Neural cell (in vitro differentiated cells): ENCODE data around the gene EVPL. TPM values are rescaled to one million over a fixed set of nuclear protein-coding genes. Genes with fewer than 3 reads are reported as not detected.
"Not testable (repeated sequence)": the region's sequence is repeated elsewhere in the genome, so short reads cannot be mapped to it uniquely, and the experiment has no call there.

ENCODE experiments used
- H2AFZ ChIP-seq: fragments of 200-600, 300-800 bp; sonication (generic), shearing (Covaris generic); 2 replicates; pipeline ENCODE4 v1.6.0; 2014; ENCODE audit warnings: low read depth, mild to moderate bottlenecking, antibody characterized with exemption, low read length, moderate library complexity
- H3F3A ChIP-seq: fragments of 200-600 bp; shearing (Covaris generic); 2 replicates; pipeline ENCODE4 v1.6.1; 2016; ENCODE audit warnings: mild to moderate bottlenecking, moderate library complexity, mixed read lengths, antibody characterized with exemption, low read length; ENCODE audit not compliant: insufficient read depth, poor library complexity, severe bottlenecking
- H3K27ac ChIP-seq: fragments of 200-600, 300-800 bp; sonication (generic), shearing (Covaris generic); 2 replicates; pipeline ENCODE4 v1.5.1; 2014; ENCODE audit warnings: mild to moderate bottlenecking, low read length, moderate library complexity
- H3K27me3 ChIP-seq: fragments of 300-800, 200-600 bp; sonication (generic), shearing (Covaris generic); 2 replicates; pipeline ENCODE4 v1.6.0; 2014; ENCODE audit warnings: mild to moderate bottlenecking, low read depth, low read length, moderate library complexity; ENCODE audit not compliant: insufficient read depth
- H3K36me3 ChIP-seq: fragments of 300-800, 200-600 bp; sonication (generic), shearing (Covaris generic); 2 replicates; pipeline ENCODE4 v1.5.1; 2014; ENCODE audit warnings: mild to moderate bottlenecking, antibody characterized with exemption, low read length, moderate library complexity; ENCODE audit not compliant: insufficient read depth
- H3K4me2 ChIP-seq: fragments of 300-800, 200-600 bp; sonication (generic), shearing (Covaris generic); 2 replicates; pipeline ENCODE4 v1.6.0; 2014; ENCODE audit warnings: mild to moderate bottlenecking, low read length
- H3K4me3 ChIP-seq: fragments of 300-800, 200-600 bp; sonication (generic), shearing (Covaris generic); 2 replicates; pipeline ENCODE4 v1.5.1; 2014; ENCODE audit warnings: mild to moderate bottlenecking, low read length, moderate library complexity
- H3K79me2 ChIP-seq: fragments of 200-600 bp; shearing (Covaris generic); replicated peaks from 2 replicates; pipeline ENCODE4 v1.6.0; 2014; ENCODE audit warnings: mild to moderate bottlenecking, low read length, moderate library complexity; ENCODE audit not compliant: insufficient read depth
- H3K9ac ChIP-seq: fragments of 300-800, 200-600 bp; sonication (generic), shearing (Covaris generic); 2 replicates; pipeline ENCODE4 v1.6.1; 2016; ENCODE audit warnings: mild to moderate bottlenecking, low read length, mixed read lengths
- H3K9me2 ChIP-seq: fragments of 200-600 bp; shearing (Covaris generic); 2 replicates; pipeline ENCODE4 v1.6.1; 2016; ENCODE audit warnings: mild to moderate bottlenecking, low read length, mixed read lengths; ENCODE audit not compliant: insufficient read depth
- H3K9me3 ChIP-seq: fragments of 200-600, 300-800 bp; sonication (generic), shearing (Covaris generic); 2 replicates; pipeline ENCODE4 v1.6.1; 2016; ENCODE audit warnings: mild to moderate bottlenecking, mixed run types, low read length, moderate library complexity, mixed read lengths
- H4K20me1 ChIP-seq: fragments of 200-600 bp; shearing (Covaris generic); 2 replicates; pipeline ENCODE4 v1.6.1; 2016; ENCODE audit warnings: mild to moderate bottlenecking, mixed run types; ENCODE audit not compliant: insufficient read depth
- EP300 ChIP-seq: fragments of 450-650 bp; conservative IDR thresholded peaks from 2 replicates; pipeline ENCODE4 v1.6.1; 2014; ENCODE audit warnings: antibody characterized with exemption, mild to moderate bottlenecking, moderate library complexity; ENCODE audit not compliant: poor library complexity, severe bottlenecking
- EZH2 ChIP-seq: fragments of 200-600, 300-800 bp; shearing (Covaris generic), sonication (generic); IDR thresholded peaks from 2 replicates; pipeline ENCODE4 v1.6.1; 2014; ENCODE audit warnings: antibody characterized with exemption, low read length, borderline replicate concordance, mild to moderate bottlenecking; ENCODE audit not compliant: insufficient read depth, poor library complexity, severe bottlenecking
- MXI1 ChIP-seq: fragments of 450-650 bp; conservative IDR thresholded peaks from 2 replicates; pipeline ENCODE4 v1.6.1; 2014; ENCODE audit warnings: antibody characterized with exemption, mild to moderate bottlenecking; ENCODE audit not compliant: poor library complexity, severe bottlenecking
- POLR2AphosphoS5 ChIP-seq: IDR thresholded peaks from 2 replicates; pipeline ENCODE4 v1.6.1; 2012
- RAD21 ChIP-seq: fragments of 450-650 bp; conservative IDR thresholded peaks from 2 replicates; pipeline ENCODE4 v1.6.1; 2014; ENCODE audit warnings: antibody characterized with exemption, mild to moderate bottlenecking, moderate library complexity
- SMC3 ChIP-seq: fragments of 450-650 bp; conservative IDR thresholded peaks from 2 replicates; pipeline ENCODE4 v1.6.1; 2014; ENCODE audit warnings: antibody characterized with exemption, mild to moderate bottlenecking, moderate library complexity; ENCODE audit not compliant: poor library complexity
- TAF1 ChIP-seq: IDR thresholded peaks from 2 replicates; pipeline ENCODE4 v1.6.1; 2012; ENCODE audit warnings: low read depth
- polyA plus RNA-seq: library from polyadenylated mRNA; depleted of rRNA; stranded (reverse); fragments of >200 nt; gene quantifications from 2 replicates; pipeline ENCODE4 v1.2.3, GENCODE V29; 2014
- TF ChIP-seq, protein P1 (sequence below): fragments of 450-650 bp; IDR thresholded peaks from 2 replicates; pipeline ENCODE4 v1.5.1; 2014; ENCODE audit warnings: antibody characterized with exemption, mild to moderate bottlenecking, moderate library complexity; ENCODE audit not compliant: poor library complexity, severe bottlenecking
- TF ChIP-seq, protein P2 (sequence below): IDR thresholded peaks from 2 replicates; pipeline ENCODE4 v1.6.1; 2012; ENCODE audit warnings: borderline replicate concordance

EVPL gene
- polyA plus RNA-seq, 1 donor from 2014 or later = not detected

DNA sequence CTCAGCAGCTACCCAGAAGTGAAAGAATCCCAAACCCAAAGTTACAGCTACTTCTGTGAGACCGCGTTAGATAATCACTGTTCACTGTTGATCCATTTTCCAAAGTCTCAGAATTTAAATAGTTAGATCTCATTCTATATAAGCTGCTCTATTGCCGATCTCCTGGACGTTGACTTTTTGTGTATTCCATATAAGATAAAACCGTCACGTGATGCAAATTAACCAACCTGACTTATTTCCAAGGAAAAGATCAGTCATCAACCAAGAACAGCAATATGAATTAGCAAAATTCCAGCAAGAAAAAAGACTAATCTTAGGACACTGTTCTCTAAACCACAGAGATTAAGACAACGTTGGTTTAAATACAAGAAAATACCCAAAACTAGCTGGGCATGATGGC lies 56.5 kb downstream of the EVPL start:
- Histone ChIP-seq H3K4me3 (no peak overlapping the region), H3K4me2 (no peak overlapping the region), H3K36me3 (peaks cover 5% of the 10 kb centered on the region), H3K27me3 (no peaks in the 10 kb centered on the region), H3K27ac (no peak overlapping the region), H3F3A (no peaks in the 10 kb centered on the region), H3K79me2 (peaks cover 18% of the 10 kb centered on the region), H3K9me2 (no peaks in the 10 kb centered on the region), H3K9ac (no peak overlapping the region), H3K9me3 (no peaks in the 10 kb centered on the region), H4K20me1 (no peaks in the 10 kb centered on the region), H2AFZ (no peak overlapping the region)
- TF ChIP-seq RAD21 = no peak
- no peak for TF ChIP-seq POLR2AphosphoS5
- TF ChIP-seq MXI1 = no peak
- no peak for TF ChIP-seq EP300
- TF ChIP-seq, protein P1, sequence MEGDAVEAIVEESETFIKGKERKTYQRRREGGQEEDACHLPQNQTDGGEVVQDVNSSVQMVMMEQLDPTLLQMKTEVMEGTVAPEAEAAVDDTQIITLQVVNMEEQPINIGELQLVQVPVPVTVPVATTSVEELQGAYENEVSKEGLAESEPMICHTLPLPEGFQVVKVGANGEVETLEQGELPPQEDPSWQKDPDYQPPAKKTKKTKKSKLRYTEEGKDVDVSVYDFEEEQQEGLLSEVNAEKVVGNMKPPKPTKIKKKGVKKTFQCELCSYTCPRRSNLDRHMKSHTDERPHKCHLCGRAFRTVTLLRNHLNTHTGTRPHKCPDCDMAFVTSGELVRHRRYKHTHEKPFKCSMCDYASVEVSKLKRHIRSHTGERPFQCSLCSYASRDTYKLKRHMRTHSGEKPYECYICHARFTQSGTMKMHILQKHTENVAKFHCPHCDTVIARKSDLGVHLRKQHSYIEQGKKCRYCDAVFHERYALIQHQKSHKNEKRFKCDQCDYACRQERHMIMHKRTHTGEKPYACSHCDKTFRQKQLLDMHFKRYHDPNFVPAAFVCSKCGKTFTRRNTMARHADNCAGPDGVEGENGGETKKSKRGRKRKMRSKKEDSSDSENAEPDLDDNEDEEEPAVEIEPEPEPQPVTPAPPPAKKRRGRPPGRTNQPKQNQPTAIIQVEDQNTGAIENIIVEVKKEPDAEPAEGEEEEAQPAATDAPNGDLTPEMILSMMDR = no peak
- TF ChIP-seq SMC3 = no peak

DNA sequence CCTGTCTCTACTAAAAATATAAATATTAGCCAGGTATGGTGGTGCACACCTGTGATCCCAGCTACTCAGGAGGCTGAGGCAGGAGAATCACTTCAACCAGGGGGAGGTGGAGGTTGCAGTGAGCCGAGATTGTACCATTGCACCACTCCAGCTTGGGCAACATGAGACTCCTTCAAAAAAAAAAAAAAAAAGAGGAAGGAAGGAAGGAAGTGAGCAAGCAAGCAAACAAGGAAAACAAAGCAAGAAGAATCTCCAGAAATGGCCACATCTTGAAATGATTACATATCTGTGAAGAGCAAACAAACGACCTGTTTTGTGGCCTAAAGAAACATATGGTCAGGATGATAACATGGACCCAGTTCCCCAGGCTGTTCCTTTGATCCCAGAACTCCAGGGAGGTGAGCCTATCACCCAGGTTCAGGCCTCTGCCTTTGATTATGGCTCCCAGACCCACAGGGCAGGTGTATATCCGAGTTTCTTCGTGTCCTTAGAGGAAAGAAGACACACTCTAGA lies 57.0 kb downstream of the EVPL start:
- no peak for TF ChIP-seq RAD21
- no peak for TF ChIP-seq POLR2AphosphoS5
- TF ChIP-seq EP300 = no peak
- no peak for TF ChIP-seq EZH2
- TF ChIP-seq, protein P1 = no peak
- TF ChIP-seq MXI1 = no peak
- TF ChIP-seq SMC3 = no peak
- TF ChIP-seq, protein P2, sequence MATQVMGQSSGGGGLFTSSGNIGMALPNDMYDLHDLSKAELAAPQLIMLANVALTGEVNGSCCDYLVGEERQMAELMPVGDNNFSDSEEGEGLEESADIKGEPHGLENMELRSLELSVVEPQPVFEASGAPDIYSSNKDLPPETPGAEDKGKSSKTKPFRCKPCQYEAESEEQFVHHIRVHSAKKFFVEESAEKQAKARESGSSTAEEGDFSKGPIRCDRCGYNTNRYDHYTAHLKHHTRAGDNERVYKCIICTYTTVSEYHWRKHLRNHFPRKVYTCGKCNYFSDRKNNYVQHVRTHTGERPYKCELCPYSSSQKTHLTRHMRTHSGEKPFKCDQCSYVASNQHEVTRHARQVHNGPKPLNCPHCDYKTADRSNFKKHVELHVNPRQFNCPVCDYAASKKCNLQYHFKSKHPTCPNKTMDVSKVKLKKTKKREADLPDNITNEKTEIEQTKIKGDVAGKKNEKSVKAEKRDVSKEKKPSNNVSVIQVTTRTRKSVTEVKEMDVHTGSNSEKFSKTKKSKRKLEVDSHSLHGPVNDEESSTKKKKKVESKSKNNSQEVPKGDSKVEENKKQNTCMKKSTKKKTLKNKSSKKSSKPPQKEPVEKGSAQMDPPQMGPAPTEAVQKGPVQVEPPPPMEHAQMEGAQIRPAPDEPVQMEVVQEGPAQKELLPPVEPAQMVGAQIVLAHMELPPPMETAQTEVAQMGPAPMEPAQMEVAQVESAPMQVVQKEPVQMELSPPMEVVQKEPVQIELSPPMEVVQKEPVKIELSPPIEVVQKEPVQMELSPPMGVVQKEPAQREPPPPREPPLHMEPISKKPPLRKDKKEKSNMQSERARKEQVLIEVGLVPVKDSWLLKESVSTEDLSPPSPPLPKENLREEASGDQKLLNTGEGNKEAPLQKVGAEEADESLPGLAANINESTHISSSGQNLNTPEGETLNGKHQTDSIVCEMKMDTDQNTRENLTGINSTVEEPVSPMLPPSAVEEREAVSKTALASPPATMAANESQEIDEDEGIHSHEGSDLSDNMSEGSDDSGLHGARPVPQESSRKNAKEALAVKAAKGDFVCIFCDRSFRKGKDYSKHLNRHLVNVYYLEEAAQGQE = no peak
- no peak for TF ChIP-seq TAF1
- Histone ChIP-seq H2AFZ (no peak overlapping the region), H3K36me3 (peaks cover 5% of the 10 kb centered on the region), H3K27me3 (no peaks in the 10 kb centered on the region), H3K4me3 (no peak overlapping the region), H3K9ac (no peak overlapping the region), H3K79me2 (peaks cover 12% of the 10 kb centered on the region), H3K9me2 (no peaks in the 10 kb centered on the region), H3K27ac (no peak overlapping the region), H4K20me1 (no peaks in the 10 kb centered on the region), H3F3A (no peaks in the 10 kb centered on the region), H3K4me2 (no peak overlapping the region), H3K9me3 (no peaks in the 10 kb centered on the region)

DNA sequence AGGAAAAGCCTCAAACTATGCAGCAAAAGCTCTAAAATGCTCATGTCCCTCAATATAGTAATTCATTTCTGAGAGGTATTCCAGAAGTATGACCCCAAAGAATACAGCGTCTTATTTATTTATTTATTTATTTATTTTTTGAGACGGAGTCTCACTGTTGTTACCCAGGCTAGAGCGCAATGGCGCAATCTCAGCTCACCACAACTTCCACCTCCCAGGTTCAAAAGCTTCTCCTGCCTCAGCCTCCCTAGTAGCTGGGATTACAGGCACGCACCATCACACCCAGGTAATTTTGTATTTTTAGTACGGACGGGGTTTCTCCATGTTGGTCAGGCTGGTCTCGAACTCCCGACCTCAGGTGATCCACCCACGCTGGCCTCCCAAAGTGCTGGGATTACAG lies 58.1 kb downstream of the EVPL start:
- not testable (repeated sequence) for H3K36me3 ChIP-seq, H2AFZ ChIP-seq

More for the DNA sequence above, 58.1 kb downstream of the EVPL start:
- H3K27me3 ChIP-seq, H3K4me2 ChIP-seq, H4K20me1 ChIP-seq, H3K27ac ChIP-seq, H3K9ac ChIP-seq, H3K4me3 ChIP-seq, H3K79me2 ChIP-seq, H3K9me2 ChIP-seq, H3F3A ChIP-seq, H3K9me3 ChIP-seq: not testable (repeated sequence)
